Small intestine (tissue), 7 donors: ENCODE measurements around the gene USH1G. TPM values are rescaled to one million over a fixed set of nuclear protein-coding genes. Genes with fewer than 3 reads are reported as not detected.

Experiments used
- DNase-seq, 2 donors: peaks; one replicate each; pipeline versions ENCODE4 v3.0.0 to v3.0.0-alpha.2; 2013
- FAIRE-seq: peaks from 2 replicates; lab custom pipeline; 2012; peaks lifted over from hg19 to GRCh38; lab: Jason Lieb, UNC
- H3K27ac ChIP-seq, 3 donors: one replicate each; pipeline ENCODE4 v1.5.1; 2013; ENCODE audit warnings: low read length in 2 of 3, mild to moderate bottlenecking in 2 of 3, control low read depth in 1 of 3, inconsistent platforms in 1 of 3, low read depth in 1 of 3, moderate library complexity in 1 of 3
- H3K27me3 ChIP-seq, 3 donors: one replicate each; pipeline ENCODE4 v1.6.1; 2013; ENCODE audit warnings: low read length in 3 of 3, inconsistent platforms in 1 of 3; ENCODE audit not compliant: control insufficient read depth in 3 of 3, insufficient read depth in 3 of 3
- H3K36me3 ChIP-seq, 3 donors: one replicate each; pipeline ENCODE4 v1.6.1; 2013; ENCODE audit warnings: low read length in 3 of 3, inconsistent platforms in 1 of 3, low read depth in 1 of 3, mild to moderate bottlenecking in 1 of 3, moderate library complexity in 1 of 3; ENCODE audit not compliant: control insufficient read depth in 3 of 3, insufficient read depth in 2 of 3
- H3K4me1 ChIP-seq, 3 donors: one replicate each; pipeline ENCODE4 v1.6.1; 2013; ENCODE audit warnings: low read length in 2 of 3, inconsistent platforms in 1 of 3, low read depth in 1 of 3, mild to moderate bottlenecking in 1 of 3, moderate library complexity in 1 of 3; ENCODE audit not compliant: control insufficient read depth in 3 of 3, insufficient read depth in 2 of 3
- H3K4me3 ChIP-seq, 3 donors: one replicate each; pipeline ENCODE4 v1.5.1; 2013; ENCODE audit warnings: low read length in 3 of 3, control low read depth in 1 of 3, inconsistent platforms in 1 of 3, low read depth in 1 of 3, mild to moderate bottlenecking in 1 of 3, moderate library complexity in 1 of 3
- H3K9me3 ChIP-seq, 2 donors: one replicate each; pipeline ENCODE4 v1.6.1; 2013; ENCODE audit warnings: low read depth in 1 of 2, low read length in 1 of 2; ENCODE audit not compliant: control insufficient read depth in 2 of 2, insufficient read depth in 1 of 2
- WGBS, 3 donors: extraction: QIAGEN DNeasy Blood & Tissue Kit; methylation state at CpG; one replicate each; pipeline ENCODE4 v1.1.7; 2013; 5-methylcytosine and 5-hydroxymethylcytosine counted together
- polyA plus RNA-seq, 4 donors: library from polyadenylated mRNA; stranded (reverse) in 3 of 4; unstranded in 1 of 4; fragments of 200-250 nt in 3 of 4; fragments of 120-200 nt in 1 of 4; gene quantifications; one replicate each; pipeline versions ENCODE4 v1.2.1 to v1.2.3, GENCODE V29; 2013
- donor health status: healthy with polysubstance abuse.
- donor health status: control.
- donor health status: control.
- donor health status: Bipolar disorder and iron deficiency.
- donor health status: healthy.

The USH1G gene
- polyA plus RNA-seq, 4 donors, result 0.07 to 3.1 (median 0.63) TPM

DNA sequence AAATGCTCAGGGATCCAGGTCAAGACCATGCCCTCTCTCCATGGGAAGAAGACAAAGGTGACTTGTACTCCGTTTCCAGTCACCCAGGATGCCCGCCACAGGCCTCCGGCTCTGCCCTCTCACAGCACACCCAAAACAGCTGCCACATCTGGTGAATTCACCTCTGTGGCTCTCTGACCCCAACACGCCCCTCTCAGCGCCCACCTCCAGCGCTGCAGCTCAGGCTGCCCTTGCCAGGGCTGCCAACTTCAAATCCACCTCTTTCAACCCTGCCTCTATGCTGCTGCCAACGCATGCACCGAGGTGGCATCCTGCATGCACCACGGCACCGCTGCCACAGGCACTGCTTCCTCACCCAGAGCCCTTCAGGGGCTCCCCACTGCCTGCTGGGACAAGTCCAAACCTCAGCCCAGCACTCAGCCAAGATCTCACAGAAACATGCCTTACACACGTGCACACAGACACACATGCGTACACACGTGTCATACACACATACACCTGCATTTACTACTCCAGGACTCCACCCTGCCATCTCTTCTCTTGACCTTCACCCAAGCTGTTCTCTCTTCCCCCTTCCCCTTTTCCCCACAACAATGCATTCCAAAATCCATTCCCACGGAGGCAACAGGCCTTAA, 42.0 kb upstream of the USH1G start:
- H3K4me1 ChIP-seq, result peaks cover 0 to 21% (median 6%) of the 10 kb centered on the region in 3 donors
- peaks cover 0 to 46% (median 2%) of the 10 kb centered on the region in 3 donors for H3K36me3 ChIP-seq
- WGBS, 3 donors, result 67 to 77% (median 68%) methylated on average over 14 of the region's 14 CpGs
- H3K27me3 ChIP-seq, result no peaks in the 10 kb centered on the region
- FAIRE-seq (no peak), DNase-seq (no peak)
- no peak overlapping the region for H3K4me3 ChIP-seq
- no peak overlapping the region for H3K27ac ChIP-seq
- no peaks in the 10 kb centered on the region for H3K9me3 ChIP-seq

DNA sequence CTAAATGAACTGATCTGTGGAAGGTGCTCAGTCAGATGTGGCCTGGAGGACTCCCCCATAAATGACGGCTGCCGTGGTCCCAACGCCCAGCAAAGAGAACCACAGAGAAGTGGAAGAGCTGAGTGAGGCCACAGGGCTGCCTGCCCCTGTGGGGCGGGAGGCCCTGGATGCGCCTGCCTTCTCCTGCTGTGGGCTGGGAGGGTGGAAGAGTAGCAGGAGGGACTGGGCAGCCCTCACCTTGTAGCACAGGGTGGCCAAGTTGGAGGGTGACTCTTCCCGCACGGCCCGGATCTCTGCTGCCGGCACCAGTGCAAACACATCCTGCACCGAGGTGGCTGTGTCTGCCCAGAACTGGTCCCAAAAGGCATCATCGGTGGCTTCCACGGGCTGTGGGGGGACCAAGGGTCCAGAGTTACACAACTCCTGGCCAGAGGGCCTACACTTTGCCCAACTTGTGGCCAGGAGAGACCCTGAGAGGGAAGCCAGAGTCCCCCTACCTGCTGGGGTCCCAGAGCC, 41.2 kb upstream of the USH1G start:
- Histone ChIP-seq H3K36me3 (peaks cover 0 to 53% (median 2%) of the 10 kb centered on the region in 3 donors), H3K27me3 (no peaks in the 10 kb centered on the region), H3K27ac (no peak overlapping the region), H3K4me3 (no peak overlapping the region), H3K4me1 (peaks cover 0 to 21% (median 6%) of the 10 kb centered on the region in 3 donors), H3K9me3 (no peaks in the 10 kb centered on the region)
- no peak for DNase-seq
- FAIRE-seq, result no peak
- 81 to 89% (median 84%) methylated on average over 12 of the region's 12 CpGs for WGBS, 3 donors

DNA sequence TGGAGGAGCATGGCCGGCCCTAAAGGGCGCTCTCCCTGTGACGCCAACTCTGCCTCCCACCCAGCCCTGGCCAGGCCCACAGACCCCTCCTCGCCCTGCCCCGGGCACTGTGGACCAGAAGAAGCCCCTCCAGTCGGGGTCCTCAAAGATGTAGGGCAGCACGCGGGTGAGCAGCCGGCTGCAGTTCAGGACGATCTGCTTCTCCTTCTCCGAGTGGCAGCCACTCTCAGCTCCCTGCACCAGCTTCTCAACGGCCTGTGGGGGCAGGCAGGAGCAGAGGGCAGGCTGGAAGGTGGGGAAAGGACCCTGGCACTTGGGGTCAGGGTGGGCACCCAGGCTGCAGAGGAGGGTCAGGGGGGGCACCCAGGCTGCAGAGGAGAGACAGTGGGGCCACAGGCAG, 40.6 kb upstream of the USH1G start:
- H3K4me1 ChIP-seq, result peaks cover 0 to 19% (median 6%) of the 10 kb centered on the region in 3 donors
- 64 to 75% (median 66%) methylated on average over 11 to 12 of the region's 12 CpGs for WGBS, 3 donors
- no peak for DNase-seq
- no peaks in the 10 kb centered on the region for H3K9me3 ChIP-seq
- no peak for FAIRE-seq
- no peak overlapping the region for H3K27ac ChIP-seq
- no peak overlapping the region for H3K4me3 ChIP-seq
- peaks cover 0 to 59% (median 2%) of the 10 kb centered on the region in 3 donors for H3K36me3 ChIP-seq
- H3K27me3 ChIP-seq, result no peaks in the 10 kb centered on the region

DNA sequence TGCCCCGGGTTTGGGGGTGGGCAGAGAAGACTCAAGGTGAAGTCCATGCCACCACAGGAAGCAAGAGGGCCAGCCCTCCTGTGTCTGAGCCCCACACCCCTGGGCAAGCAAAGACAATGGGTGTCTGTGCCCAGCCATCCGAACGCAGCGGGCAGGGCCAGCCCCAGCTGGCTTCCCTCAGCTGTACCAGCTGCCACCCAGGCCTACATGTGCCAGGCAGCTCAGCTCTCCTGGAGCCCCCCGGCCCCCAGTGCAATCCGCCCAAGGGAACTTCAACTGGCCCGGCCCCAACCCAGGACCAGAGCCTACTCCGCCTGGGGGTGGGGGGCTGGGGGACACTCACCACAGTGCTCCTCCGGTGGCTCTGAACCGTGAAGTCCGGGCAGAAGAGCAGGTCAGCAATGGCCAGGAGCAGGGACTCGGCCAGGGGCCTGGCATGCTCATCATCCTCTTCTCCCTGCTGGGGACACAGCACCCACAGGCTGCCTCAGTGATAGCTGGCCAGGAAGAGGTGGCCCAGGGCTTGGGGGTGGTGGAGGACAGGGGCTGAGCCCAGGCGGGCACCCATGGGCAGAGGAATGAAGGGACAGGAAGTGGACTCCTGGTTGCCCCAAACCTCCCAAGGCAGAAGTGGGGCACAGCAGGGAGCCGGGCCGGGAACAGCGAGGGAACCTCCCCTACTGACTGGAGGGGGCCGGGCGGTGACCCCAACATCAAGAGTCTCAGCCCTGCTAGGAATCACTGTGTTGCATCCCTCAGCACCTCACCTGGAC, 39.8 kb upstream of the USH1G start:
- no peak overlapping the region for H3K4me3 ChIP-seq
- FAIRE-seq (no peak), DNase-seq (no peak)
- no peaks in the 10 kb centered on the region for H3K9me3 ChIP-seq
- H3K27ac ChIP-seq, result no peak overlapping the region
- no peaks in the 10 kb centered on the region for H3K27me3 ChIP-seq
- WGBS, 3 donors, result 75 to 83% (median 76%) methylated on average over 16 to 18 of the region's 18 CpGs
- peaks cover 0 to 68% (median 2%) of the 10 kb centered on the region in 3 donors for H3K36me3 ChIP-seq
- H3K4me1 ChIP-seq, result peaks cover 0 to 12% (median 0%) of the 10 kb centered on the region in 3 donors

DNA sequence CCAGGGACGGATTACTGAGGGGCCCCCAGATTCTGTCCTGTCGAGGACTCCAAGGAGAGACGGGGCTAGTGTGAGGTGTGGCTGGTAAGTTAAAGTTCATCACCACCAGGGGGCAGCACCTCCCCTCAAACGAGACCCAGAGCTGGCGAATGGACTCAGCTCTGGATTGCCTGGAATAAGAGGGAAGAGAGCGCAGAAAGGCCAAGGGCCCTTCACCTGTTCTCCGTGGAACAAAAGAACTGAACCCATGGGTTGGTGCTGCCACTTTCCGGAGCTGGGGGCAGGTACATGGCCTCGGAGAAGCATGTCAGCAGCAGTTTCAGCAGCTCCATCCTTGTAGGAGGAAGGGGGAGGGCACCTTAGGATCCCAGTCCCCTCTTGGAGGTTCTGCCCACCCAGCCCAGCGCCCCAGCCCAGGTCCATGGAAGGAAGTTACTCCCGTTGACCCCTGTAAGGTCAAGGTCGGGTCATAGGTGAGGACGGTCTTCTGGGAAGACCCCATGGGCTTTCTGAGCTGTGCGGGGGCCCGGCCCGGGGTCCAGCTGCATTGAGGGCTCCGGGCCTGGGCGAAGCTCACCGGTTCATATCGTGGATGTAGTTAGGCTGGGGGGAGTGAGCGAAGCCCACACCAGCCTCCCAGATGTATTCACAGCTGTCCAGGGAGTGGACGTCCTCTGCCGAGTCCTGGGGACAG, 38.7 kb upstream of the USH1G start:
- Histone ChIP-seq H3K9me3 (peaks cover 0 to under 1% of the 10 kb centered on the region in 2 donors), H3K4me3 (no peak overlapping the region), H3K27ac (no peak overlapping the region), H3K27me3 (no peaks in the 10 kb centered on the region), H3K4me1 (peaks cover 0 to 12% (median 0%) of the 10 kb centered on the region in 3 donors), H3K36me3 (peaks cover 0 to 71% (median 2%) of the 10 kb centered on the region in 3 donors)
- peak; percentile 90 to 93 for DNase-seq
- no peak for FAIRE-seq
- WGBS, 3 donors, result 45 to 47% (median 45%) methylated on average over 23 of the region's 23 CpGs

DNA sequence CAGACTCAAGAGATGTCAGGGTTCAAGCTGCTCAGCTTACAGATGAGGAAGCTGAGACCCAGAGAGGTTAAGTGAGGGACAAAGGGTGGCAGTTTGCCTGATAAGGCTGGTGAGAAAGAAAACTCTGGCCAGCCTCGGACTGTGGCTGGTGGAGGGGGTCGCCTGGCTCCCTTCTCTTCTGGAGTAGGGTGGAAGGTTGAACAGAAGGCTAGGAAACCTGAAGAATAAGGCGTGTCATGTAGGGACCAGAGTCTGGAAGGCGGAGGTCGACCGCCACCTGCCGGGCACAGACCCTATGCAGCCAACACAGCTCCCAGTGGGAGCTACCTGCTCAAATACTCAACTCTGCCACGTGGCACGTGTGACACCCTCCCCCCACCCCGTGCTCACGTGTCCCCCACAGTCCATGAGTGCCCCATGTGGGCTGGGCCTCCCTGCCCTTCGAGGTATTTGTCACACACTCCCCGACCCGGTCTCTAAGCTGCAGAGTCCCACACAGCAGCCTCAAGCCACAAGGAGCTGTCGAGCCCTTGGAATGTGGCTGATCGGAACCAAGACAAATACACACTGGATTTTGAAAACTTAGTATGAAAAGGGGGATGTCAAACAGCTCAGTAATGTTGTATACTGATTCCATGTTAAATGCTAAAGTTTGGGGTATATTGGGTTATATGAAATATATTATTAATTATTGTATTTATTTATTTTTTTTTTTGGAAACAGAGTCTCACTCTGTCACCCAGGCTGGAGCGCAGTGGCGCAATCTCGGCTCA, 37.7 kb upstream of the USH1G start:
- Histone ChIP-seq H3K4me3 (no peak overlapping the region), H3K9me3 (peaks cover 0 to 7% of the 10 kb centered on the region in 2 donors), H3K27ac (peak overlapping the region in 1 of 3 donors; percentile 32), H3K4me1 (peaks cover 0 to 12% (median 0%) of the 10 kb centered on the region in 3 donors), H3K36me3 (peaks cover 0 to 79% (median 2%) of the 10 kb centered on the region in 3 donors), H3K27me3 (no peaks in the 10 kb centered on the region)
- FAIRE-seq (no peak), DNase-seq (peak; percentile 57 to 90)
- 44 to 54% (median 48%) methylated on average over 17 to 19 of the region's 19 CpGs for WGBS, 3 donors

DNA sequence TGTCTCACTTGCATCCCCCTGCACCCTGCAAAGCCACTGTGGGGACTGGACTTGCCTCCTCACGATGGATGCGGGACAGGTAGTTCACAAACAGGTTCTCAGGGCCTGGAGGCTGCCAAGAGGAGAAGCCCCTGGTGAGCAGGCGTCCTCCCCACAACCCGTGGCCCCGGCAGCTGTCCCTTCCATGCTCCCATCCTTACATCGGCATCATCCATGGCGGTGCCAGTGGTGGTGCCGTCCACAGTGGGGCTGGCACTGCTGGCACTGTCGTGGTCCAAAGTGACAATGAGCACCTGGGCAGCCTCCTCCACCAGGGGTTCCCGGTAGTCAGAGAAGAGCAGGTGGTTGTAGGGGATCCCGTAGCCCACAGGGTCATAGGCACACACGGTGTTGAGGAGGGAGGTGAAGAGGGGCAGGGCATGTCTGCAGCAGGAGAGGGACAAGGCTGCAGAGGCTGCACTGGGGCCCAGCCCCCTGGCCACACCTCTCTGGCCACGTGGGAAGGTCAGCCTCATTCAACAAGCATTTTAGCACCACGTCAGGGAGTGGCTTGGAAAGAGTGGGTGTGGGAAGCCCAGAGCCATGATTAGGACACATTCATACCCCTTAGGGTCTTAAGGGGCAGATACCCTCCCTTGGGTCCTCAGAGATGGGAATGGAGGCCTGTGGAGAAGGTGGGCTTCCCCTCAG, 36.9 kb upstream of the USH1G start:
- WGBS, 3 donors, result 67 to 88% (median 73%) methylated on average over 14 of the region's 14 CpGs
- Histone ChIP-seq H3K27ac (peak overlapping the region in 1 of 3 donors; percentile 32), H3K4me3 (no peak overlapping the region), H3K9me3 (peaks cover 0 to 7% of the 10 kb centered on the region in 2 donors), H3K36me3 (peaks cover 0 to 85% (median 2%) of the 10 kb centered on the region in 3 donors), H3K4me1 (peaks cover 0 to 12% (median 0%) of the 10 kb centered on the region in 3 donors), H3K27me3 (no peaks in the 10 kb centered on the region)
- DNase-seq (peak in 1 of 2 donors; percentile 41), FAIRE-seq (no peak)
